K562 (cell line): Measurements from ENCODE around the gene PRPSAP1. TPM values are rescaled to one million over a fixed set of nuclear protein-coding genes. Genes with fewer than 3 reads are reported as not detected.

Source experiments
- NCOA1 ChIP-seq: fragments of 450-650 bp; IDR thresholded peaks from 2 replicates; pipeline ENCODE4 v1.6.1; 2016; ENCODE audit warnings: low read depth
- NFE2 ChIP-seq: IDR thresholded peaks from 2 replicates; pipeline ENCODE4 v1.6.1; 2014; ENCODE audit warnings: antibody characterized with exemption, low read depth
- SMARCA5 ChIP-seq: fragments of 450-650 bp; IDR thresholded peaks from 2 replicates; pipeline ENCODE4 v1.6.1; 2016
- polyA plus RNA-seq, 8 experiments: library from polyadenylated mRNA; depleted of rRNA in 4 of 8; stranded (reverse) in 5 of 8; unstranded in 3 of 8; fragments of >200 nt; fragmentation: Nextera tagmentation in 2 of 8; fragmentation: Illumina TruSeq in 1 of 8; extraction: Ambion mirVana in 2 of 8; extraction: Trizol in 1 of 8; gene quantifications; 2 replicates each; pipeline versions ENCODE4 v1.2.1 to v1.2.3, GENCODE V29; 2011 to 2014; ENCODE audit warnings: inconsistent platforms in 1 of 8, missing spikeins in 1 of 8
- total RNA-seq, 7 experiments: library from RNA; depleted of rRNA in 6 of 7; stranded (reverse); fragments of >200 nt in 6 of 7; fragmentation: Illumina TruSeq in 2 of 7; extraction: Trizol in 2 of 7; gene quantifications; 2 replicates each; pipeline versions ENCODE4 v1.2.1 to v1.2.3, GENCODE V29; 2011 to 2021; ENCODE audit warnings: low replicate concordance in 1 of 7
- TF ChIP-seq, protein P1 (sequence below): sonication (generic); formaldehyde crosslinking; IDR thresholded peaks from 2 replicates; pipeline ENCODE4 v1.8.1; 2023; ENCODE audit warnings: missing genetic modification reagents, mild to moderate bottlenecking, borderline replicate concordance
- TF ChIP-seq, protein P2 (sequence below), 2 experiments: fragments of 450-650 bp in 1 of 2; sonication (generic) in 1 of 2; formaldehyde crosslinking in 1 of 2; IDR thresholded peaks; 2 replicates each; pipeline versions ENCODE4 v1.7.1 to v1.9.0; 2016 to 2022; ENCODE audit warnings: inconsistent platforms in 1 of 2, mild to moderate bottlenecking in 1 of 2, missing genetic modification reagents in 1 of 2
- TF ChIP-seq, protein P3 (sequence below): conservative IDR thresholded peaks from 2 replicates; pipeline ENCODE4 v1.6.1; 2011; ENCODE audit warnings: low read depth, mild to moderate bottlenecking, low read length; ENCODE audit not compliant: control insufficient read depth
- TF ChIP-seq, protein P4 (sequence below): sonication (generic); formaldehyde crosslinking; IDR thresholded peaks from 2 replicates; pipeline ENCODE4 v1.8.0; 2022; ENCODE audit warnings: mild to moderate bottlenecking, missing genetic modification reagents

The PRPSAP1 gene
- total and polyA plus RNA-seq, 9 of the 15 experiments (the other 6 are each of a cell fraction or from before 2014, with no cell fraction given) = 21.9 to 77.1 (median 40.8) TPM

DNA sequence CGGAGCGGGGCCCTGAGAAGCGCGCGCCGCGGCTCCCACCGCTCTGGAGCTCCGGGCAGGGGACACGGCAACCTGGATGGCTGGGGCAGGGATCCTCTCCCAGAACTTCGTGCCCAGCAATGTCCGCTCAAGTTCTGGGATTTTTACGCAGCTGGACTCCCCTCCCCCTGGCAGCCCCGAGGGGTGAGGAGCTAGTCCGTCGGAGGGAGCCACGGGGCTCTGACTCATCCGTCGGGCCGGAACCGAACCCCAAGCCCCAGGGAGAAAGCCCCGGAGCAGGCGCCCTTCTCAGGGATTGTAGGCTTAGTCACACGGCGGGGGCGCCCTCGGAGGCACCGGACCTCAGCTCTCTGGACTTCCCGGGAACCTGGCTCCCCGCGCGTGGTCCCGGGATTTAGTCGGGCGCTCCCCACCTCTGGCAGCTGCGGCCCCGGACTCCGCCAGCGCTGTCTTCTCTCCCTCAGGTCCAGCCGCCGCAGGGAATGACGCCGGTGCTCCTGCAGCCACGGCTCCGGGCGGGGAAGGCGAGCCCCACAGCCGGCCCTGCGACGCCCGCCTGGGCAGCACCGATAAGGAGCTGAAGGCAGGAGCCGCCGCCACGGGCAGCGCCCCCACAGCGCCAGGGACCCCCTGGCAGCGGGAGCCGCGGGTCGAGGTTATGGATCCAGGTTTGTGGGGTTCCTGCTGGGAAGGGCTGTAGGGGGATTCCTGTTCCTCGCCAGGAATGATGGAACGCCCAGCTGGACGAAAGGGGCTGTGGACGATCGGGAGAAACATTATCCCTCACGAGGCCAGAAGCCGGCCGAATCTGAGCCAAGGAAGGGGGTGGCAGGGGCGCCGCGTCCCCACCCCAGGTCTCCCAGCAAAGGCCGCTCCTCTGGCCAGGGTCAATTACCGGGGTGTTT is 31.5 kb upstream of the PRPSAP1 start (continued):
- TF ChIP-seq, protein P1, sequence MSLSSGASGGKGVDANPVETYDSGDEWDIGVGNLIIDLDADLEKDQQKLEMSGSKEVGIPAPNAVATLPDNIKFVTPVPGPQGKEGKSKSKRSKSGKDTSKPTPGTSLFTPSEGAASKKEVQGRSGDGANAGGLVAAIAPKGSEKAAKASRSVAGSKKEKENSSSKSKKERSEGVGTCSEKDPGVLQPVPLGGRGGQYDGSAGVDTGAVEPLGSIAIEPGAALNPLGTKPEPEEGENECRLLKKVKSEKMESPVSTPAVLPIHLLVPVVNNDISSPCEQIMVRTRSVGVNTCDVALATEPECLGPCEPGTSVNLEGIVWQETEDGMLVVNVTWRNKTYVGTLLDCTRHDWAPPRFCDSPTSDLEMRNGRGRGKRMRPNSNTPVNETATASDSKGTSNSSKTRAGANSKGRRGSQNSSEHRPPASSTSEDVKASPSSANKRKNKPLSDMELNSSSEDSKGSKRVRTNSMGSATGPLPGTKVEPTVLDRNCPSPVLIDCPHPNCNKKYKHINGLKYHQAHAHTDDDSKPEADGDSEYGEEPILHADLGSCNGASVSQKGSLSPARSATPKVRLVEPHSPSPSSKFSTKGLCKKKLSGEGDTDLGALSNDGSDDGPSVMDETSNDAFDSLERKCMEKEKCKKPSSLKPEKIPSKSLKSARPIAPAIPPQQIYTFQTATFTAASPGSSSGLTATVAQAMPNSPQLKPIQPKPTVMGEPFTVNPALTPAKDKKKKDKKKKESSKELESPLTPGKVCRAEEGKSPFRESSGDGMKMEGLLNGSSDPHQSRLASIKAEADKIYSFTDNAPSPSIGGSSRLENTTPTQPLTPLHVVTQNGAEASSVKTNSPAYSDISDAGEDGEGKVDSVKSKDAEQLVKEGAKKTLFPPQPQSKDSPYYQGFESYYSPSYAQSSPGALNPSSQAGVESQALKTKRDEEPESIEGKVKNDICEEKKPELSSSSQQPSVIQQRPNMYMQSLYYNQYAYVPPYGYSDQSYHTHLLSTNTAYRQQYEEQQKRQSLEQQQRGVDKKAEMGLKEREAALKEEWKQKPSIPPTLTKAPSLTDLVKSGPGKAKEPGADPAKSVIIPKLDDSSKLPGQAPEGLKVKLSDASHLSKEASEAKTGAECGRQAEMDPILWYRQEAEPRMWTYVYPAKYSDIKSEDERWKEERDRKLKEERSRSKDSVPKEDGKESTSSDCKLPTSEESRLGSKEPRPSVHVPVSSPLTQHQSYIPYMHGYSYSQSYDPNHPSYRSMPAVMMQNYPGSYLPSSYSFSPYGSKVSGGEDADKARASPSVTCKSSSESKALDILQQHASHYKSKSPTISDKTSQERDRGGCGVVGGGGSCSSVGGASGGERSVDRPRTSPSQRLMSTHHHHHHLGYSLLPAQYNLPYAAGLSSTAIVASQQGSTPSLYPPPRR (CRISPR knock-in tag) = peak; percentile 8; the same call in 1 of the 2 replicates
- TF ChIP-seq, protein P2, sequence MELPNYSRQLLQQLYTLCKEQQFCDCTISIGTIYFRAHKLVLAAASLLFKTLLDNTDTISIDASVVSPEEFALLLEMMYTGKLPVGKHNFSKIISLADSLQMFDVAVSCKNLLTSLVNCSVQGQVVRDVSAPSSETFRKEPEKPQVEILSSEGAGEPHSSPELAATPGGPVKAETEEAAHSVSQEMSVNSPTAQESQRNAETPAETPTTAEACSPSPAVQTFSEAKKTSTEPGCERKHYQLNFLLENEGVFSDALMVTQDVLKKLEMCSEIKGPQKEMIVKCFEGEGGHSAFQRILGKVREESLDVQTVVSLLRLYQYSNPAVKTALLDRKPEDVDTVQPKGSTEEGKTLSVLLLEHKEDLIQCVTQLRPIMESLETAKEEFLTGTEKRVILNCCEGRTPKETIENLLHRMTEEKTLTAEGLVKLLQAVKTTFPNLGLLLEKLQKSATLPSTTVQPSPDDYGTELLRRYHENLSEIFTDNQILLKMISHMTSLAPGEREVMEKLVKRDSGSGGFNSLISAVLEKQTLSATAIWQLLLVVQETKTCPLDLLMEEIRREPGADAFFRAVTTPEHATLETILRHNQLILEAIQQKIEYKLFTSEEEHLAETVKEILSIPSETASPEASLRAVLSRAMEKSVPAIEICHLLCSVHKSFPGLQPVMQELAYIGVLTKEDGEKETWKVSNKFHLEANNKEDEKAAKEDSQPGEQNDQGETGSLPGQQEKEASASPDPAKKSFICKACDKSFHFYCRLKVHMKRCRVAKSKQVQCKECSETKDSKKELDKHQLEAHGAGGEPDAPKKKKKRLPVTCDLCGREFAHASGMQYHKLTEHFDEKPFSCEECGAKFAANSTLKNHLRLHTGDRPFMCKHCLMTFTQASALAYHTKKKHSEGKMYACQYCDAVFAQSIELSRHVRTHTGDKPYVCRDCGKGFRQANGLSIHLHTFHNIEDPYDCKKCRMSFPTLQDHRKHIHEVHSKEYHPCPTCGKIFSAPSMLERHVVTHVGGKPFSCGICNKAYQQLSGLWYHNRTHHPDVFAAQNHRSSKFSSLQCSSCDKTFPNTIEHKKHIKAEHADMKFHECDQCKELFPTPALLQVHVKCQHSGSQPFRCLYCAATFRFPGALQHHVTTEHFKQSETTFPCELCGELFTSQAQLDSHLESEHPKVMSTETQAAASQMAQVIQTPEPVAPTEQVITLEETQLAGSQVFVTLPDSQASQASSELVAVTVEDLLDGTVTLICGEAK (IDR thresholded peaks at IDR 0.05) = 0 out of 2 replicates have a peak, but pooled peaks have one; percentile 20
- TF ChIP-seq, protein P2 (CRISPR knock-in tag; IDR thresholded peaks at IDR 0.05) = no peak
- TF ChIP-seq NCOA1 = no peak
- TF ChIP-seq, protein P3, sequence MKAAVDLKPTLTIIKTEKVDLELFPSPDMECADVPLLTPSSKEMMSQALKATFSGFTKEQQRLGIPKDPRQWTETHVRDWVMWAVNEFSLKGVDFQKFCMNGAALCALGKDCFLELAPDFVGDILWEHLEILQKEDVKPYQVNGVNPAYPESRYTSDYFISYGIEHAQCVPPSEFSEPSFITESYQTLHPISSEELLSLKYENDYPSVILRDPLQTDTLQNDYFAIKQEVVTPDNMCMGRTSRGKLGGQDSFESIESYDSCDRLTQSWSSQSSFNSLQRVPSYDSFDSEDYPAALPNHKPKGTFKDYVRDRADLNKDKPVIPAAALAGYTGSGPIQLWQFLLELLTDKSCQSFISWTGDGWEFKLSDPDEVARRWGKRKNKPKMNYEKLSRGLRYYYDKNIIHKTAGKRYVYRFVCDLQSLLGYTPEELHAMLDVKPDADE = no peak
- no peak for TF ChIP-seq NFE2
- TF ChIP-seq SMARCA5 = no peak
- TF ChIP-seq, protein P4, sequence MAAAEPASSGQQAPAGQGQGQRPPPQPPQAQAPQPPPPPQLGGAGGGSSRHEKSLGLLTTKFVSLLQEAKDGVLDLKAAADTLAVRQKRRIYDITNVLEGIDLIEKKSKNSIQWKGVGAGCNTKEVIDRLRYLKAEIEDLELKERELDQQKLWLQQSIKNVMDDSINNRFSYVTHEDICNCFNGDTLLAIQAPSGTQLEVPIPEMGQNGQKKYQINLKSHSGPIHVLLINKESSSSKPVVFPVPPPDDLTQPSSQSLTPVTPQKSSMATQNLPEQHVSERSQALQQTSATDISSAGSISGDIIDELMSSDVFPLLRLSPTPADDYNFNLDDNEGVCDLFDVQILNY (CRISPR knock-in tag) = no peak
